Right lobe of liver (tissue), 6 donors: ENCODE data around the gene TMEM97. TPM values are rescaled to one million over a fixed set of nuclear protein-coding genes. Genes with fewer than 3 reads are reported as not detected.
A peak's percentile ranks its signal among the peaks of the same experiment; 100 is the strongest.

Source experiments
- ATAC-seq, 4 donors: fragments of 200-7000 bp; cut with Tn5 transposase; one replicate each; pipeline ENCODE4 v1.9.1; 2020; ENCODE audit warnings: mild to moderate bottlenecking in 4 of 4, moderate library complexity in 4 of 4
- DNase-seq, 3 donors: peaks; one replicate each; pipeline ENCODE4 v3.0.0-alpha.2; 2020
- H3K27ac ChIP-seq, 3 donors: fragments of 200-600 bp; one replicate each; pipeline ENCODE4 v1.8.0; 2022
- H3K27me3 ChIP-seq, 2 donors: fragments of 200-600 bp; one replicate each; pipeline ENCODE4 v1.8.0; 2022
- H3K36me3 ChIP-seq, 4 donors: fragments of 200-600 bp; sonication (generic) in 1 of 4; one replicate each; pipeline versions ENCODE4 v1.5.1 to v1.8.0; 2017 to 2022; ENCODE audit warnings: control low read depth in 1 of 4
- H3K4me1 ChIP-seq, 4 donors: fragments of 200-600 bp; sonication (generic) in 1 of 4; one replicate each; pipeline versions ENCODE4 v1.5.1 to v1.8.0; 2017 to 2022; ENCODE audit warnings: control low read depth in 1 of 4
- H3K4me3 ChIP-seq, 3 donors: fragments of 200-600 bp; one replicate each; pipeline ENCODE4 v1.8.0; 2022
- H3K9me3 ChIP-seq, 4 donors: fragments of 200-600 bp; sonication (generic) in 1 of 4; one replicate each; pipeline versions ENCODE4 v1.5.1 to v1.8.0; 2017 to 2022; ENCODE audit warnings: control low read depth in 1 of 4
- POLR2A ChIP-seq: fragments of 450-650 bp; IDR thresholded peaks from one replicate; pipeline ENCODE4 v1.6.1; 2017; ENCODE audit warnings: antibody characterized with exemption, mild to moderate bottlenecking
- WGBS: methylation state at CpG from one replicate; pipeline ENCODE4 v1.1.6; 2018; ENCODE audit warnings: low coverage, low lambda C conversion rate; ENCODE audit not compliant: insufficient coverage; ENCODE audit errors: missing lambda C conversion rate; 5-methylcytosine and 5-hydroxymethylcytosine counted together
- intact Hi-C, 2 donors: fragments of 100-400 bp; cut with DNase I; formaldehyde crosslinking; loops; one replicate each; pipeline versions ENCODE4 v1.11.2 to v1.14.1; 2022
- total RNA-seq, 6 experiments: library from RNA; depleted of rRNA in 2 of 6; stranded (reverse); fragments of >200 nt in 2 of 6; fragmentation: NEBNext Ultra II Directional in 3 of 6; extraction: Animal tissue kit (Norgen Biotek cat#: 25700) in 3 of 6; gene quantifications; one replicate each; pipeline versions ENCODE4 v1.1.0 to v1.2.4, GENCODE V29; 2016 to 2023
- TF ChIP-seq, protein P1 (sequence below), 4 donors: fragments of 200-600 bp in 3 of 4; fragments of 450-650 bp in 1 of 4; IDR thresholded peaks; one replicate each; pipeline versions ENCODE4 v1.5.1 to v1.8.0; 2016 to 2022; ENCODE audit warnings: antibody characterized with exemption in 4 of 4, mild to moderate bottlenecking in 2 of 4
- donor health status: DM: no; HTN: yes; CAD: no.
- donor health status: DM: no; HTN: no; CAD: no.
- donor health status: DM: no; HTN: no; CAD: no.
- donor health status: DM: no; HTN: yes; CAD: no.
- donor health status: DM: no; HTN: yes; CAD: no.

The TMEM97 gene
- total RNA-seq, 6 experiments from 2014 or later: 20.0 to 84.0 (median 44.2) TPM

- TF ChIP-seq, protein P1, sequence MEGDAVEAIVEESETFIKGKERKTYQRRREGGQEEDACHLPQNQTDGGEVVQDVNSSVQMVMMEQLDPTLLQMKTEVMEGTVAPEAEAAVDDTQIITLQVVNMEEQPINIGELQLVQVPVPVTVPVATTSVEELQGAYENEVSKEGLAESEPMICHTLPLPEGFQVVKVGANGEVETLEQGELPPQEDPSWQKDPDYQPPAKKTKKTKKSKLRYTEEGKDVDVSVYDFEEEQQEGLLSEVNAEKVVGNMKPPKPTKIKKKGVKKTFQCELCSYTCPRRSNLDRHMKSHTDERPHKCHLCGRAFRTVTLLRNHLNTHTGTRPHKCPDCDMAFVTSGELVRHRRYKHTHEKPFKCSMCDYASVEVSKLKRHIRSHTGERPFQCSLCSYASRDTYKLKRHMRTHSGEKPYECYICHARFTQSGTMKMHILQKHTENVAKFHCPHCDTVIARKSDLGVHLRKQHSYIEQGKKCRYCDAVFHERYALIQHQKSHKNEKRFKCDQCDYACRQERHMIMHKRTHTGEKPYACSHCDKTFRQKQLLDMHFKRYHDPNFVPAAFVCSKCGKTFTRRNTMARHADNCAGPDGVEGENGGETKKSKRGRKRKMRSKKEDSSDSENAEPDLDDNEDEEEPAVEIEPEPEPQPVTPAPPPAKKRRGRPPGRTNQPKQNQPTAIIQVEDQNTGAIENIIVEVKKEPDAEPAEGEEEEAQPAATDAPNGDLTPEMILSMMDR (IDR thresholded peaks at IDR 0.05): no peak
- TF ChIP-seq POLR2A: no peak
- Histone ChIP-seq H3K4me1 (no peaks in the 10 kb centered on the region), H3K27ac (no peak overlapping the region), H3K4me3 (no peak overlapping the region), H3K9me3 (no peaks in the 10 kb centered on the region), H3K36me3 (no peaks in the 10 kb centered on the region), H3K27me3 (no peaks in the 10 kb centered on the region)
- intact Hi-C loops: no loop called here
- 88% methylated on average over 6 of the region's 6 CpGs for WGBS
- ATAC-seq: no peak
- no peak for DNase-seq
These were observed 25.0 kb upstream of the TMEM97 start for GRCh38 chr17:28293994-28294393.

DNA sequence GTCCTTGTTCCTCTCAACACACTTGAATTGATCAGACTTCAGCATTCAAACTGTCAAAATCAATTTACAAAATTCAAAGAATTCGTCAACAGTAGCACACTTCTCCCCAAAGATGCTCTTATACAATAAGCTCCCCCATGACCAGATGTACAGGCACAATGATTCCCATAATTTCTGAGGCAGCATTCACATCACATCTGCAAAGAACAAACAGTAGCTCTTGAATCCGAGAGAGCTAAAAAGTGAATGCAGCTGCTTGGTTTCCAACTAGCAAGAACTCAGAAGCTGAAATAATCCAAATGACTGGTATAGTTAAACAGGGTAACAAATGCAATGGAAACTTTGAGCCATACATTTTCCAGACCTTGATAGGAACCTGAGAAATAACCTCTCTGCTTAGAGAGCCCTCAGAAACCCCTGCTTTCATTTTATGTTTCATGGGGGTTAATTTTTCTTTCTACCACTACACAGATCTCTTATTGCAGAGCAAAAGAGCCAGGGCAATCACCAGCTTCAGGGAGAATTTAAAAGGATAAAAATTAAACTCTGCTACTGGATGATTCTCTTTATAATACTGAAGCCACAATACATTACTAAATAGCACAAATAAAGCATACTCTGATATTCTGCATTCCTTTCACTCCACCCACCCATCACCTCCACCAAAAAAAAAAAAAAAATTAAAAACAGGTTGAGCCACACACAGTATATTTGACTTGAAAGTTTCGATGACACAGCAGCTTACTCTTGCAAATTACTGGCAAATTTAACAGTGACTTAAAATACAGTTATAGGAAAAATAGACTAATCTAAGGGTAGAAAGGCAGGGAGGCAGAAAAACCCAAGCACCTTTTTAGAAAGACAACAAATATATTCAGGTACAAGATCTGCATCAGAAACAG is 23.1 kb upstream of the TMEM97 start:
- 67% methylated on average over 3 of the region's 3 CpGs for WGBS
- no peak for ATAC-seq

GRCh38 chr17:28298449-28298848 is 20.6 kb upstream of the TMEM97 start:
- no peak overlapping the region for H3K27ac ChIP-seq
- intact Hi-C loops: no loop called here
- no peaks in the 10 kb centered on the region for H3K27me3 ChIP-seq
- no peaks in the 10 kb centered on the region for H3K9me3 ChIP-seq
- no peak for DNase-seq
- no peak for ATAC-seq
- no peaks in the 10 kb centered on the region for H3K36me3 ChIP-seq
- no peak overlapping the region for H3K4me3 ChIP-seq
- TF ChIP-seq, protein P1 (IDR thresholded peaks at IDR 0.05): no peak
- TF ChIP-seq POLR2A: no peak
- 68% methylated on average over 3 of the region's 3 CpGs for WGBS
- no peaks in the 10 kb centered on the region for H3K4me1 ChIP-seq

More for the DNA sequence above, 23.1 kb upstream of the TMEM97 start:
- intact Hi-C loops: no loop called here
- Histone ChIP-seq H3K4me3 (no peak overlapping the region), H3K4me1 (no peaks in the 10 kb centered on the region), H3K36me3 (no peaks in the 10 kb centered on the region), H3K9me3 (no peaks in the 10 kb centered on the region), H3K27ac (no peak overlapping the region), H3K27me3 (no peaks in the 10 kb centered on the region)
- TF ChIP-seq POLR2A: no peak
- TF ChIP-seq, protein P1 (IDR thresholded peaks at IDR 0.05): no peak
- DNase-seq: no peak

DNA sequence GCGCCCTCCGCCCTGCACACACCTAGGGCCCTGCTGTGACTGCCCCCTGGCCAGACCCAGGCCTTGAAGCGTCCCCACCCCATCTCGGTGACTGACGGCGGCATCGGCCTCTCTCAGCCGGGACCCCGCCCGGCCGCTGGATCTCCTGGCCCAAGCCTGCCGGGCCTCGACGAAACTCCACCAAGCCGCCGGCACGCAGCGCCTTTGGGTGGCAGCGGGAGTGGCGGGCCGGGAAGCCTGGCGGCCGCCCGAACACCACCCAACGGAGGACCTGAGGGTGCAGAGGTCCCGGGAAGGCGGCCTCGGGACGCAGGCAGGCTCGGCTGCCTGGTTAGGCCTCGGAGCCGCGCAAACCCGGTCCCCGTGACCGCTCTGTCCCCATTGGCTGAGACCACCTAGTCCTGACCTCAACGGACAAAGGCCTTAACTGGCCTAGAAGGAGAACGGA is 12.0 kb upstream of the TMEM97 start:
- Histone ChIP-seq H3K4me3 (no peak overlapping the region), H3K9me3 (no peaks in the 10 kb centered on the region), H3K36me3 (no peaks in the 10 kb centered on the region), H3K4me1 (no peaks in the 10 kb centered on the region), H3K27me3 (no peaks in the 10 kb centered on the region), H3K27ac (no peak overlapping the region)
- TF ChIP-seq, protein P1 (IDR thresholded peaks at IDR 0.05): no peak
- no peak for TF ChIP-seq POLR2A
- intact Hi-C loops: no loop called here
- no peak for DNase-seq
- ATAC-seq: peak in 1 of 4 donors; percentile 47
- WGBS: 54% methylated on average over 10 of the region's 38 CpGs
